WTC11 (cell line): Measurements from ENCODE around the gene LRP3.

Source experiments
- CBFB ChIP-seq: sonication (generic); formaldehyde crosslinking; IDR thresholded peaks from 2 replicates; pipeline ENCODE4 v1.8.1; 2022; ENCODE audit warnings: mild to moderate bottlenecking, low read depth, missing genetic modification reagents
- CREM ChIP-seq: sonication (generic); formaldehyde crosslinking; IDR thresholded peaks from 2 replicates; pipeline ENCODE4 v1.8.1; 2022; ENCODE audit warnings: mild to moderate bottlenecking, missing genetic modification reagents, moderate library complexity
- ETV6 ChIP-seq: sonication (generic); formaldehyde crosslinking; IDR thresholded peaks from 2 replicates; pipeline ENCODE4 v1.8.1; 2022; ENCODE audit warnings: mild to moderate bottlenecking, missing genetic modification reagents
- FOXP1 ChIP-seq: sonication (generic); formaldehyde crosslinking; IDR thresholded peaks from 2 replicates; pipeline ENCODE4 v1.8.0; 2022; ENCODE audit warnings: missing genetic modification reagents, mild to moderate bottlenecking, moderate library complexity, borderline replicate concordance
- GABPB1 ChIP-seq: sonication (generic); formaldehyde crosslinking; IDR thresholded peaks from 2 replicates; pipeline ENCODE4 v1.8.1; 2023; ENCODE audit warnings: mild to moderate bottlenecking, missing genetic modification reagents
- IRF2 ChIP-seq: sonication (generic); formaldehyde crosslinking; IDR thresholded peaks from 2 replicates; pipeline ENCODE4 v1.8.0; 2022; ENCODE audit warnings: low read depth, missing genetic modification reagents, borderline replicate concordance
- NFATC4 ChIP-seq: fragments of 250-450 bp; sonication (Bioruptor Pico); IDR thresholded peaks from 2 replicates; pipeline ENCODE4 v1.9.0; 2021; ENCODE audit warnings: mild to moderate bottlenecking
- TF ChIP-seq, protein P1 (sequence below): fragments of 200-600 bp; IDR thresholded peaks from 2 replicates; pipeline ENCODE4 v1.8.0; 2022; ENCODE audit warnings: antibody characterized with exemption
- TF ChIP-seq, protein P2 (sequence below): sonication (generic); formaldehyde crosslinking; IDR thresholded peaks from 2 replicates; pipeline ENCODE4 v1.8.1; 2022; ENCODE audit warnings: mild to moderate bottlenecking, moderate library complexity, missing genetic modification reagents
- TF ChIP-seq, protein P3 (sequence below): sonication (generic); formaldehyde crosslinking; IDR thresholded peaks from 2 replicates; pipeline ENCODE4 v1.8.0; 2022; ENCODE audit warnings: mild to moderate bottlenecking, missing genetic modification reagents
- TF ChIP-seq, protein P4 (sequence below): sonication (generic); formaldehyde crosslinking; IDR thresholded peaks from 2 replicates; pipeline ENCODE4 v1.8.1; 2022; ENCODE audit warnings: low read depth, mild to moderate bottlenecking, moderate library complexity, missing genetic modification reagents, borderline replicate concordance
- TF ChIP-seq, protein P5 (sequence below): sonication (generic); formaldehyde crosslinking; IDR thresholded peaks from 2 replicates; pipeline ENCODE4 v1.8.0; 2022; ENCODE audit warnings: mild to moderate bottlenecking, missing genetic modification reagents
- TF ChIP-seq, protein P6 (sequence below): sonication (generic); formaldehyde crosslinking; conservative IDR thresholded peaks from 2 replicates; pipeline ENCODE4 v1.8.1; 2022; ENCODE audit warnings: mild to moderate bottlenecking, missing genetic modification reagents
- TF ChIP-seq, protein P7 (sequence below): sonication (generic); formaldehyde crosslinking; IDR thresholded peaks from 2 replicates; pipeline ENCODE4 v1.8.0; 2022; ENCODE audit warnings: missing genetic modification reagents

DNA sequence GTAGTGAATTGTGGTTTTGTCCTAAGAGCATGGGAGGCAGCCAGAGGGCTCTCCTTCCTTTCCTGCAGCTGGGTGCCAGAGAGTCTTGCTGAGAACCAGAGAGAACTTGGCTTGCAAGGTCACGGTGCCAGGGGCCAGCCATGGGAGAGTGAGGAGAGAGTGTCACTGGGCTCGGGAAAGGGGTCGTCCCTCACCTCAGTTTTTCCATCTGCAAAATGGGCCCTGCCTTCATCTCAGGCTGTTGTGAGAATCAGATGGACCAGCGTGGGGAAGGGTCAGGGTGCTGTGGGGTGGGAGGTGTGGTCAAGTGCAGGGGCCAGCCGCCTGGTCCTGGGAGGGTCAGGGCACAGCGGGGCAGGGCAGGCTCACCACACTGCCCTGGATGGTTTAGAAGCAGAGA, 7.3 kb downstream of the LRP3 start:
- TF ChIP-seq, protein P1, sequence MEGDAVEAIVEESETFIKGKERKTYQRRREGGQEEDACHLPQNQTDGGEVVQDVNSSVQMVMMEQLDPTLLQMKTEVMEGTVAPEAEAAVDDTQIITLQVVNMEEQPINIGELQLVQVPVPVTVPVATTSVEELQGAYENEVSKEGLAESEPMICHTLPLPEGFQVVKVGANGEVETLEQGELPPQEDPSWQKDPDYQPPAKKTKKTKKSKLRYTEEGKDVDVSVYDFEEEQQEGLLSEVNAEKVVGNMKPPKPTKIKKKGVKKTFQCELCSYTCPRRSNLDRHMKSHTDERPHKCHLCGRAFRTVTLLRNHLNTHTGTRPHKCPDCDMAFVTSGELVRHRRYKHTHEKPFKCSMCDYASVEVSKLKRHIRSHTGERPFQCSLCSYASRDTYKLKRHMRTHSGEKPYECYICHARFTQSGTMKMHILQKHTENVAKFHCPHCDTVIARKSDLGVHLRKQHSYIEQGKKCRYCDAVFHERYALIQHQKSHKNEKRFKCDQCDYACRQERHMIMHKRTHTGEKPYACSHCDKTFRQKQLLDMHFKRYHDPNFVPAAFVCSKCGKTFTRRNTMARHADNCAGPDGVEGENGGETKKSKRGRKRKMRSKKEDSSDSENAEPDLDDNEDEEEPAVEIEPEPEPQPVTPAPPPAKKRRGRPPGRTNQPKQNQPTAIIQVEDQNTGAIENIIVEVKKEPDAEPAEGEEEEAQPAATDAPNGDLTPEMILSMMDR, result no peak
- TF ChIP-seq CREM (no peak), CBFB (CRISPR knock-in tag) (no peak), GABPB1 (no peak), ETV6 (CRISPR knock-in tag) (no peak), IRF2 (no peak), FOXP1 (no peak), NFATC4 (CRISPR knock-in tag) (no peak)
- TF ChIP-seq, protein P2, sequence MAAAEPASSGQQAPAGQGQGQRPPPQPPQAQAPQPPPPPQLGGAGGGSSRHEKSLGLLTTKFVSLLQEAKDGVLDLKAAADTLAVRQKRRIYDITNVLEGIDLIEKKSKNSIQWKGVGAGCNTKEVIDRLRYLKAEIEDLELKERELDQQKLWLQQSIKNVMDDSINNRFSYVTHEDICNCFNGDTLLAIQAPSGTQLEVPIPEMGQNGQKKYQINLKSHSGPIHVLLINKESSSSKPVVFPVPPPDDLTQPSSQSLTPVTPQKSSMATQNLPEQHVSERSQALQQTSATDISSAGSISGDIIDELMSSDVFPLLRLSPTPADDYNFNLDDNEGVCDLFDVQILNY (CRISPR knock-in tag), result no peak
- TF ChIP-seq, protein P3, sequence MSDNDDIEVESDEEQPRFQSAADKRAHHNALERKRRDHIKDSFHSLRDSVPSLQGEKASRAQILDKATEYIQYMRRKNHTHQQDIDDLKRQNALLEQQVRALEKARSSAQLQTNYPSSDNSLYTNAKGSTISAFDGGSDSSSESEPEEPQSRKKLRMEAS, result no peak
- TF ChIP-seq, protein P4, sequence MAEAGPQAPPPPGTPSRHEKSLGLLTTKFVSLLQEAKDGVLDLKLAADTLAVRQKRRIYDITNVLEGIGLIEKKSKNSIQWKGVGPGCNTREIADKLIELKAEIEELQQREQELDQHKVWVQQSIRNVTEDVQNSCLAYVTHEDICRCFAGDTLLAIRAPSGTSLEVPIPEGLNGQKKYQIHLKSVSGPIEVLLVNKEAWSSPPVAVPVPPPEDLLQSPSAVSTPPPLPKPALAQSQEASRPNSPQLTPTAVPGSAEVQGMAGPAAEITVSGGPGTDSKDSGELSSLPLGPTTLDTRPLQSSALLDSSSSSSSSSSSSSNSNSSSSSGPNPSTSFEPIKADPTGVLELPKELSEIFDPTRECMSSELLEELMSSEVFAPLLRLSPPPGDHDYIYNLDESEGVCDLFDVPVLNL (CRISPR knock-in tag), result no peak
- TF ChIP-seq, protein P5, sequence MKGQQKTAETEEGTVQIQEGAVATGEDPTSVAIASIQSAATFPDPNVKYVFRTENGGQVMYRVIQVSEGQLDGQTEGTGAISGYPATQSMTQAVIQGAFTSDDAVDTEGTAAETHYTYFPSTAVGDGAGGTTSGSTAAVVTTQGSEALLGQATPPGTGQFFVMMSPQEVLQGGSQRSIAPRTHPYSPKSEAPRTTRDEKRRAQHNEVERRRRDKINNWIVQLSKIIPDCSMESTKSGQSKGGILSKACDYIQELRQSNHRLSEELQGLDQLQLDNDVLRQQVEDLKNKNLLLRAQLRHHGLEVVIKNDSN, result no peak
- TF ChIP-seq, protein P6, sequence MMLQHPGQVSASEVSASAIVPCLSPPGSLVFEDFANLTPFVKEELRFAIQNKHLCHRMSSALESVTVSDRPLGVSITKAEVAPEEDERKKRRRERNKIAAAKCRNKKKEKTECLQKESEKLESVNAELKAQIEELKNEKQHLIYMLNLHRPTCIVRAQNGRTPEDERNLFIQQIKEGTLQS (CRISPR knock-in tag), result no peak
- TF ChIP-seq, protein P7, sequence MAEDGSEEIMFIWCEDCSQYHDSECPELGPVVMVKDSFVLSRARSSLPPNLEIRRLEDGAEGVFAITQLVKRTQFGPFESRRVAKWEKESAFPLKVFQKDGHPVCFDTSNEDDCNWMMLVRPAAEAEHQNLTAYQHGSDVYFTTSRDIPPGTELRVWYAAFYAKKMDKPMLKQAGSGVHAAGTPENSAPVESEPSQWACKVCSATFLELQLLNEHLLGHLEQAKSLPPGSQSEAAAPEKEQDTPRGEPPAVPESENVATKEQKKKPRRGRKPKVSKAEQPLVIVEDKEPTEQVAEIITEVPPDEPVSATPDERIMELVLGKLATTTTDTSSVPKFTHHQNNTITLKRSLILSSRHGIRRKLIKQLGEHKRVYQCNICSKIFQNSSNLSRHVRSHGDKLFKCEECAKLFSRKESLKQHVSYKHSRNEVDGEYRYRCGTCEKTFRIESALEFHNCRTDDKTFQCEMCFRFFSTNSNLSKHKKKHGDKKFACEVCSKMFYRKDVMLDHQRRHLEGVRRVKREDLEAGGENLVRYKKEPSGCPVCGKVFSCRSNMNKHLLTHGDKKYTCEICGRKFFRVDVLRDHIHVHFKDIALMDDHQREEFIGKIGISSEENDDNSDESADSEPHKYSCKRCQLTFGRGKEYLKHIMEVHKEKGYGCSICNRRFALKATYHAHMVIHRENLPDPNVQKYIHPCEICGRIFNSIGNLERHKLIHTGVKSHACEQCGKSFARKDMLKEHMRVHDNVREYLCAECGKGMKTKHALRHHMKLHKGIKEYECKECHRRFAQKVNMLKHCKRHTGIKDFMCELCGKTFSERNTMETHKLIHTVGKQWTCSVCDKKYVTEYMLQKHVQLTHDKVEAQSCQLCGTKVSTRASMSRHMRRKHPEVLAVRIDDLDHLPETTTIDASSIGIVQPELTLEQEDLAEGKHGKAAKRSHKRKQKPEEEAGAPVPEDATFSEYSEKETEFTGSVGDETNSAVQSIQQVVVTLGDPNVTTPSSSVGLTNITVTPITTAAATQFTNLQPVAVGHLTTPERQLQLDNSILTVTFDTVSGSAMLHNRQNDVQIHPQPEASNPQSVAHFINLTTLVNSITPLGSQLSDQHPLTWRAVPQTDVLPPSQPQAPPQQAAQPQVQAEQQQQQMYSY (CRISPR knock-in tag), result no peak
